SIG-M5 (cell line): Measurements from ENCODE around the gene BRICD5.
"Not testable (repeated sequence)": the region's sequence is repeated elsewhere in the genome, so short reads cannot be mapped to it uniquely, and the experiment has no call there.

Experiments used
- DNase-seq: peaks from one replicate; lab custom pipeline; 2025; lab: John Stamatoyannopoulos, UW

The BRICD5 gene

DNA sequence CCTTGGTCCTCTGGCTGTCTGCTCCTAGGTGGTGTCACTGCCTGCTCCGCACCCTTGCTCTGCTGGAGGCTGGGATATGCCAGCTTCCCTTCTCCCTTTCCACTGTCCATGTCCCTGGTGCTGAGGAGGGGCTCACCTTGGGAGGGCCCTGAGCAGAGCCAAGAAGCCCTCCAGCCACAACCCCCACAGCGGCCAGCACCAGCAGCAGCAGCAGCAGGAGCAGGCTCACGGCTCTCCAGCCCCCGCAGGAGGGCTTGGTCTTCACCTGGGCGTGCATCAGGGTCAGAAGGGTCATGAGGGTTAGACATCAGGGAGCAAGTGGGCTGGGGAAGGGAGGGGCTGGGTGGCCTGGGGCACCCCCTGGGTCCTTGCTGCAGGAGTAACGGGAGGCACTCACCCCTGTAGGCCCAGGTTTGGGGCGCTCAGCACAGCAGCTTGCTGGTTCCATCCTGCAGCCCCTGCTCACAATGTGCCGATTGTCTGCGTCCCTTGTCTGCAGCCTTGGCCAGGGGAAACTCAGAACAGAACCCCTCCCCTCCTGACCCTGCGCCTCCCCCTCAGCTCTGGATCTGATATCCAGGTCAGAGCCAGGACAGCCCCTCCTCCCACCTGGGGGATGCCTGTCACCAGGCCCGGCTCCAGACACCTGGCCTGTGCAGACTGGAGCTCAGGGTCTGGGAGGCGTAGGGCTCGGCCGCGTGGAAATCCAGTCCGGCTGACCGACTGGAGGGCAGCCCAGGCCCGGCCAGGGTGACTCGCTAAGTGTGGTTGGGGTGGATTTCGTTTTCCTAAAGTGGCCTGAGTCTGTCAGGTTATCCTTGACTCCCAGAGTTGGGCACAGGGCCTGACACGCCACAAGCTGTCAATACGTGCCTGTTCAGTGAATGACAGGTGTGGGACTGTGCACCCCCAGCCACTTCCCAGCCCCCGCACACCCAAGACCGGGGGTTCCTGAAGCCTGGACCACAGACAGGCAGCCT is at the start of gene BRICD5:
BRICD5 (minus strand) TSS at position 478 of the 980 bp plus-strand sequence; CDS start at position 448, 30 bp downstream.
- no peak for DNase-seq

DNA sequence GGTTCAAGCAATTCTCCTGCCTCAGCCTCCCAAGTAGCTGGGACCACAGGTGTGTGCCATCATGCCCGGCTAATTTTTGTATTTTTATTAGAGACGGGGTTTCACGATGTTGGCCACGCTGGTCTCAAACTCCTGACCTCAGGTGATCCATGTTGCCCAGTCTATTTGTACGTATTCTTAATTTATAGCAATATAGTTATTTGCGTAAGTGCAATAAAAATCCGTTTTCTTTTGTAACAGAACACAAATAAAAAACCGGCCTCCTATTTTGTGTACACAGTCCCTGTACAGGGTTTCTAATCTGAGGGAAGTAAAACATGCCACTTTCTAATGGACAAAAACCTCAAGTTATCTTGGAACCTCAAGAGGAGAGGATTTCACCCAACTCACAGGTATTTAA is 49.6 kb upstream of the BRICD5 start:
- DNase-seq, result no peak

DNA sequence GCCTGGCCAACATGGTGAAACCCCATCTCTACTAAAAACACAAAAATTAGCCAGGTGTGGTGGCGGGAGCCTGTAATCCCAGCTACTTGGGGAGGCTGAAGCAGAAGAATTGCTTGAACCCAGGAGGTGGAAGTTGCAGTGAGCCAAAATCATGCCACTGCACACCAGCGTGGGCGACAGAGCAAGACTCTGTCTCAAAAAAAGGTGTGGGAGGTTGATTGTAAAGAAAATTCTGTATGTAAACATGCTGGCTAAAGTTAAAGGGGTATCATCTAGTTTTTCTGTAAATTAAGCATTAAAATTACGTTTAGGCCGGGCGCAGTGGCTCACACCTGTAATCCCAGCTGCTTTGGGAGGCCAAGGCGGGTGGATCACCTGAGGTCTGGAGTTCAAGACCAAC is 47.9 kb upstream of the BRICD5 start:
- not testable (repeated sequence) for DNase-seq

DNA sequence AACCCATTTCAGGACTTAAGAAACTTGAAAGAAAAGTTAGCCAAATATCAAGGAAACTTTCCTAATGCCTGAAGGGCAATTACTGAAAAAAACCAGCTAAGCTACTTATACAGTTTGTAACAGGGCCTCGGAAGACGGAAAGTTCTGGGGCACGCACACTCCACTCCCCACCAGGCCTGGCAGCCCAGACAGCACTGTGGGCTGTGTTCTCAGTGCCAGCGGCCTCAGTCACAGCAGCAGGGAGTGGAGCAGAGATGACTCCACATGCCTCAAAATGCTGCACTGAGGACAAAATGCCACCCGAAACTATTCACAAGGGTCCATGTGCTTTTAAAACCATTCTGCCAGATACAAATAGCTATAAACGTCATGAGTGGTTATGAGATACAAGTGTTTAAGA is 47.1 kb upstream of the BRICD5 start:
- no peak for DNase-seq

DNA sequence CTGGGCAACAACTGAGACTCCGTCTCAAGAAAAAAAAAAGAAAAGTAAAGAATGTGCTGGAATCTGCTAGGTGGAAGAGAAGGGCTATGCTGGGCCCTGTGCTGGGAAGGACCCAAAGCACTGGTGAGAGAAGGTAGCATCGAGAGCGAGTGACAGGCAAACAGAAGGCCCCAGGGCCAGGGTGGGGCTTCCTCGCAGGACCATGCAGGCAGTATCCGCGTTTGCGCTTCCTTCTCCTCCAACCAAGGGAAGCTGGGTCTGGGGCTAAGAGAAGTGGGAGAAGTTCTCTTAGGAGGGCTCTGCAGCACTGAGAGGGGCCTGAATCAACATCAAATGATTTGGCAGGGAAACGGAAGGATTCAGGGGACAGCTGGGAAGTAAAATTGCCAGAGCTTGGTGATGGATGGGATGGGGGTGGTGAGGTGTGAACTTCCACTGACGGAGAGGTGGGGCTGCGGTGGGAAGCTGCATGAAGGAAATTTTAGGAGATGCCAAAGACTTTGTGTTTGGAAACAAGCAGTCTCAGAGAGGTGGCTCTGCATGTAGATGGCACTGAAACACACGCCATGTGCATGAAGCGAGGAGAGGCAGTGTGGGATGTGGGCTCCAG is 46.0 kb upstream of the BRICD5 start:
- DNase-seq, result no peak

DNA sequence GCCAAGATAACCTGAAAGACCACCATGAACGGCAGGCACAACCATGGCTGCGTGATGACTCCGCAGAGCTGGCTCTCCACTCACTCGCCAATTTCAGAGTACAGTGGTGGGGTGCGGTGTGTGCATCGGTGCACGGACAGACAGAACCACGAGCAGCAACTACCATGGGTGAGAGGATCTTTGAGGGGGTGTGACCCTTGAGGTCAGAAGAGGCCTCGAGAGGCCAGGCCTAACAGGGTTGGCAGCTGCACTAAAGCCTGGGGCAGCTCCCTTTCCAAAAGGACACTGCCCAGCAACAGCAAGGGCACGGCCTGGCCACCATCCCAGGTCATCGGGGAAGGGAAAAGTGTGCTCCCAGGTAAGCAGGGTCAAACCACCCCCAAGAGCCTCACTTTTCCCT is 42.6 kb upstream of the BRICD5 start:
- no peak for DNase-seq

DNA sequence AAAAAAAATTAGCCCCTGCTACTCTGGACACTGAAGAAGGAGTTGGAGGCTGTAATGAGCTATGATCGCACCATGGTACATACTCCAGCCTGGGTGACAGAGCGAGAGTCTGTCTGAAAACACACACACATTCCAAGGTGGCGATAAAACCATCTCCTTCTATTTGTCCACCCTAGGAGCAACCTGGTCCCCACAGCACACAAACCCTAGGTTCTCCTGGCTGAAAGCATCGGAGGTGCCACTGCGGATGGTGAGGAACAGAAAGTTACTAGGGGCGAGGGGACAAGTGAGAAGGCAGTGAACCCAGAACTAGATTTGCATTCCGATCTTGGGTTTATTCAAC is 42.1 kb upstream of the BRICD5 start:
- DNase-seq, result no peak

DNA sequence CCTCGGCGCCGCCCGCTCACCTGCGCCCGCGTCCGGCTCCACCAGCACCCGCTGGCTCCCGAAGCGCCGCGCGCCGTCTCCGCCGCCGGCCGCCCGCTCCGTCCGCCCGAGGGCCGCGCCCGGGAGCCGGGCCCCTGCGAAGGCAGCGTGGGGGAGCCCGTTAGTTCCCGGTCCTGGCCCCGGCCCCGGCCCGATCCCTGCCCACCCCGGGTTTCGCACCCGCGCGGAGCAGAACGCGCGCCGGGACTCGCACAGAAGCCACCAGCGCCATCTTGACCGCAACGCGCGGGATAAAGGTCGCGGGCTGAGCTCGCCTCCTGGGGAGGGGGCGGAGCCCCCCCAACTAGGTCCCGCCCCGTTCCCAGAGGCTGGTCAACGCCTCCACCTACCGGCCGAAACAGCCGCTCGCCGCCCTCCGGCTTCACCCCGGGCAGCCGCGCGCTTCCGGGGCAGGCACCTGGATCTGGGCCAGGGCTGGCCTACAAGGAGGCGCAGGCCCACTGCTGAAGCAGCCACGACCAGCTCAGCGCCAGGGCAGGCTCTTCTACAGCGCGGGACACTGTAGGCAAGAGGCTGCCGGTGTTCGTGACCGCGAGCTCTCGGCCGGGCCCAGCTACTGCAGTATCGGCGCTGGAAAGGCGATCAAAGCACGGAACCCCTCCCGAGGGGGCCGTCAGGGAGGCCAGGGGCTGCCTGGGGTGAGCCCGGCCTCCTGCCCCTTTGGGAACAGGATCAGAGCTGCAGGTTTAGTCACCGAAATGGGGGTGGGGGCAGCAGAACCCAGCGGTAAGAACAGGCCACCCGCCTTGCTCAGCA is 40.8 kb upstream of the BRICD5 start, which contains the start of gene ECI1:
ECI1 (minus strand) TSS at position 292 of the 816 bp plus-strand sequence; CDS start at position 271, 21 bp downstream.
- no peak for DNase-seq

DNA sequence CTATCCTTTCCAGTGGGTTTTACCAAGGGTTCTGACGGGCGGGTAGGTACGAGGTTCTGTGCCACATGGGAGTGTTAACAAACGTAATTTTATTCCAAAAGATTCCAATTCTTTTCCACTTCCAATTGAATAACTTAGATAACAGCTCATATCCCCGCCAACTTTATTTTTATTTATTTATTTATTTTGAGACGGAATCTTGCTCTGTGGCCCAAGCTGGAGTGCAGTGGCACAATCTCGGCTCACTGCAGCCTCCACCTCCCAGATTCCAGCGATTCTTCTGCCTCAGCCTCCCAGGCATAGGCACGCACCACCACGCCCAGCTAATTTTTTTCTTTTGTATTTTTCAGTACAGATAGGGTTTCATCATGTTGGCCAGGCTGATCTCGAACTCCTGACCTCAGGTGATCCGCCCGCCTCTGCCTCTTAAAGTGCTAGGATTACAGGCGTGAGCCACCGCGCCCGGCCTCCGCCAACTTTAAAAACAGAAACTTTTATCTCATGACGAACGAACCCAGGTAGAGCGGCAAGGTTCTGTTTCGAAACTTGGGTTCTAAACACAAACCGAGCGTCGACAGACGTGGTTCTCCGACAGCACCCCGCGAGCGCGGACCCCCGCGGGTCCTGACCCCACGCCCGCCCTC is 40.1 kb upstream of the BRICD5 start:
- no peak for DNase-seq

DNA sequence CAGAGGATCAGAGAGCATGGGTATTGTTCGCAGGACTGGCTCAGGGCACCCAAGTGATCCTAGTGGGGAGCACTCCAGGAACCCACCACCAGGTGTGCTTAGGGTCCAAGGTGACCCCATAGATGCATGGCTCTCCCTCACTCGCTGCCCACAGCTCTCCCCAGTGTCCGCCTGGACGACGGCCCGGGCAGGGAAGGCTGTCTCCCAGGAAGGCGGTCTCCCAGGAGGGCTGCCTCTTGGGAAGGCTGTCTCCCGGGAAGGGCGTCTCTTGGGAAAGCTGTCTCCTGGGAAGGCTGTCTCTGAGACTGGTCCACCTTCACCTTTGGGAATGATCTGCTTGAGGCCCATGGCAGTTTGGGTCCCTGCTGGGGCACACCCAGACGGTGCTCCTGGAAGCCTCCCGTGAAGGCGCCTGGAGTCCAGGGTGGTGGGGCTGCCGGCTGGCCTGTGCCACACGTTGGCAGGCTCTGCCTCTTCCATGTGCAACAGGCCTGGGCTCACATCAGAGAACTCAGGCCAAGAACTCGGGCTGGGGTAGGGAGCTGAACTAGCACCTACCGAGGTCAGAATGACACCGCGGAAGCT is 35.7 kb upstream of the BRICD5 start:
- DNase-seq, result no peak

DNA sequence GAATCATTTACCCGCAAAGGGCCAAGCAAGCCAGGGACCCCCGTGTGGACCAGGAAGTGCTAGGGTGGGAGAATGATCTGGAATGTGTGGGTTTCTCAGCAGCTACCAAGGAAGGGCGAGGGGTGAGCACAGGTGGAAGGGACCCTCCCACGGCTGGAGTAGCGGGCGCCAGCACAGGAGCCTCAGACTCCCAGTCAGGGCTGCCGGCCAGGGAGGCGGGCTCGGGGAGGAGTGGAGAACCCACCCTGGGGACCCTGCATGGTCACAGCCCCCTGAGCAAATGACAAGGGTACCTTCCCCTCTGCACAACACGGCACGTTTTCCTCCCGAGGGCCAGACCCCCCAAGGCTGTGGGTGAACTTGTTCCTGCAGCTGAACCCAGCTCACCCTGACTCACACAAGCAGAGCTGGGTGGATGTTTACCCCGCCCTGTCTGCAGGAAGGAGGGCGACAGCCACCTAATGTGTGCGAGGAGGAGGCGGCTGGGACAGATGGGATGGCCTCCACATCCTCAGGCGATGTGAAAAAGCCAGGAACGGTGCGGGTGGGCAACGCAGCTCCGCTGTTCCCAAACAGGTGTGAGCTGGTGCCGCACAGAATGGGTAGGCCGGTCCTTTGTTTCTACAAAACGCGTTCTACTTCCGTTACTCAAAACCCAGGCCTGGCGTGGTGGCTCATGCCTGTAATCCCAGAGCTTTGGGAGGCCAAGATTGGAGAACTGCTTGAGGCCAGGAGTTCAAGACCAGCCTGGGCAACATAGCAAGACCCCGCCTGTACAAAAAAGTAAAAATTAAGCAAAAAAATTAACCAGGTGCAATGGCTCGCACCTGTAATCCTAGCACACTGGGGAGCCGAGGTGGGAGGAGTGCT is 34.5 kb upstream of the BRICD5 start:
- DNase-seq, result no peak

DNA sequence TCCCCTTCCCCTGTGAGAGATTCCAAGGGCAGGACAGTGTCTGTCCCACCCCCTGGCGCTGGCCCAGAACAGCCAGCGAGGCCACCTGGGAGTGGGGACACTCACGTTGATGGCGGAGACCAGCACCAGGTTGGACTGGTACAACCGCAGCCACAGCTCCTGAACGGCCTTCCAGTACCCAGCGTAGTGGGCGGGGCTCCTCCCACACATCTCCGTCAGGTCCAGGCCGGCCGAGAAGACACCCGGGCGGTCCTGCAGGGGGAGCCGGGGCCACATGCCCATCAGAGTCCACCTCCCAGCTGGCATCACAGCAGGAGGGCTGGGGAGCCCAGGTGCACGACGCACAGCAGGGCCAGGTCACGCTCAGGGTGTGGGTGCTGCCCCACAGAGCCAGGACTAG is 33.6 kb upstream of the BRICD5 start:
- no peak for DNase-seq

DNA sequence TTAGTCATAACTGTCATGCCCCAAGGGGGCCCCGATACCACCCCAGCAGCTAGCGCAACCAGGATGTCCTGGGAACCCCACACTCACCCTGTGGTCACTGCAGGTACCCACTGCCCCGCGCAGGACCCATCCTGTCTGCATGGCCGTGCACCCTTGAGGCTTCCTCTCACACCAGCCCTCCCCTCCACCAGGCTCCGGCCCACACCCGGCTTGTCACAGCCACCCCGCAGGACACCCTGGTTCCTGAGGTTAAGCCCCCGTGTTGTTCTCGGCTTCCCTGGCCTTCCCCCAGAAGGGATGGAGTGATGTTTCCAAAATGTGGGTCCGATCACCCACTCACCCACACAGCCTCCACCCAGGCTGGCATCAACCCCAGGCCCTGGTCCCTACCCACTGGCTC is 33.1 kb upstream of the BRICD5 start:
- no peak for DNase-seq

DNA sequence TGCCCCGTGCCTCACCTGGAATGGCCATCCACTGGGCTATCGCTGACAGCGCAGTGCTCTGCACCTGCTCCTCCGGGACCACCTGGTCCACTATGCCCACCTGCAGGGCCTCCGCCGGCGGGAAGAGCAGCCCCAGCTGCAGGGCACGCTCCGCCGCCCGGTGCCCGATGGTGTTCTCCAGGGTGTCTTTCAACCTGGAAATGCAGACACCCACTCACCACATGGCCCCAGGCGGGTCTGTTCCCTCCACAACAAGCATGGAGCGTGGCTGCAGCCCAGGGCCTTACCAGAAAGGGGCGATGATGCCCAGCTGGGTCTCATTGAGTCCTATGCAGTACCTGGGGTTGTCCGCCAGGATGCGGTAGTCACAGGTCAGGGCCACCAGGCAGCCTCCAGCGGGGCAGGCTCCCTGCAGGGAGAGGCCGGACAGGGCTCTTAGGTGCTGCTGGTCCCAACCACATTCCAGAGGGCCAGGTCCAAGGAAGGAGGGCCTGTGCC is 32.4 kb upstream of the BRICD5 start:
- DNase-seq, result no peak

DNA sequence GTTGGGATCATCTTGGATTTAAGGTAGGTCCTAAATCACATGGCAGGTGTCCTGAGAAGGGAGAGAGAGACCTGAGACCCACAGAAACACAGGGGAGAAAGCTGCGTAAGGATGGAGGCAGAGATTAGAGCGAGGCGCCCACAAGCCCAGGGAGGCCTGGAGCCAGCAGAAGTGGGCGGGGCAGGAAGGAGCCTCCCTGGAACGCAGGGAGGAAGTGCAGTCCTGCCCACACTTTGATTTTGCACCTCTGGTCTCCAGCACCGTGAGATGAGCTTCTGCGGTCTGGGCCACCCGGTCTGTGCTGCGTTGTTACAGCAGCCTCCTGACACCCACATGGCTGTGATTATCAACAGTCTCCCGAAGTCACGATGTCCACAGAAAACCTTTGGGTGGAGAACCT is 31.9 kb upstream of the BRICD5 start:
- DNase-seq, result no peak

DNA sequence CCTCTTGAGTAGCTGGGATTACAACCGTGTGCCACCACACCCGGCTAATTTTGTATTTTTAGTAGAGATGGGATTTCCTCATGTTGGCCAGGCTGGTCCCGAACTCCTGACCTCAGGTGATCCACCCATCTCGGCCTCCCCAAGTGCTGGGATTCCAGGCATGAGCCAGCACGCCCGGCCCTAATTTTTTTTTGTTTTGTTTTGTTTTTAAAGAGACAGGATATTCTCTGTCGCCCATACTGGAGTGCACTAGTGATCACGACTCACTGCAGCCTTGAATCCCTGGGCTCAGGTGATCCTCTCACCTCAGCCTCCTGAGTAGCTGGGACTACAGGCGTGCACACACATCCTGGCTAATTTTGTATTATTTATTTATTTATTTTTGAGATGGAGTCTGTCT is 29.7 kb upstream of the BRICD5 start:
- not testable (repeated sequence) for DNase-seq

DNA sequence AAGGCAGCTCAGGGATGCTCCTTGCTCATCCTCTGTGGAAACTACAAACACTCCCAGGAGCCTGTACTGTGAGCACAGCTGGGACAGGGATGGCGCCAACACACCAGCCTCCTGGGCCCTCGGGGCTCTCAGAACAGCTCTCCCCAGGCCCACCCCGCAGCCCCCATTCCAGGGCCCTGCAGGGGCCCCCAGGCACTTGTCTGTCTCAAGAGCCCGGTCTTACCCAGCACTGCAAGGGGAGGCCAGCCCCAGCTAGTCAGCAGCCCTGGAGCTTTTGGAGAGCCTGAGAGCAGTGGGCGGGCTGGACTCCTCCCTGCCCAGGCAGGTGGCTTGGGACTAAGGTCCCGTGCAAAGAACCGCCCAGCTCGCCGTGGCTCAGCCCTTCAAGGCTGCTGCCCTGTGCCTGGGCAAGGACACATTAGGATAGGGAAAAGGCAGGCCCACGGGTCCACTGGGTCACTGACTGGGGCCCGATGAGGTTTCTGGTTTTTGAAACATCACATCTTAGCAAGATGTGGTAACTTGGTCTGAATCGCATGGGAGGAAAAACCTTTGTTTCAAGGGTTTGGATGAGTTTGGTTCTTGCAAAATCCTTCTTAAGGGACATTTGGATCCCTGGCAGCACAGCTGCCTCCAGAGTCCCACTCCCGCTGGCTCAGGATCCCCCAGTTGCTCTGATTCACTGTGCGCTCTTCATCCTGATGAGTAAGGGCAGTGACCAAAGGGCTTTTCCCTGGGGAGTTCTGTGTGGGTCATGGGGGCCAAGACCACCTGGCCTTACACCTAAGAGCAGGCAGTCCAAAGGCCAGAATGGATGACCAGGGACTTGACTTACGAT is 28.4 kb upstream of the BRICD5 start:
- DNase-seq, result no peak

DNA sequence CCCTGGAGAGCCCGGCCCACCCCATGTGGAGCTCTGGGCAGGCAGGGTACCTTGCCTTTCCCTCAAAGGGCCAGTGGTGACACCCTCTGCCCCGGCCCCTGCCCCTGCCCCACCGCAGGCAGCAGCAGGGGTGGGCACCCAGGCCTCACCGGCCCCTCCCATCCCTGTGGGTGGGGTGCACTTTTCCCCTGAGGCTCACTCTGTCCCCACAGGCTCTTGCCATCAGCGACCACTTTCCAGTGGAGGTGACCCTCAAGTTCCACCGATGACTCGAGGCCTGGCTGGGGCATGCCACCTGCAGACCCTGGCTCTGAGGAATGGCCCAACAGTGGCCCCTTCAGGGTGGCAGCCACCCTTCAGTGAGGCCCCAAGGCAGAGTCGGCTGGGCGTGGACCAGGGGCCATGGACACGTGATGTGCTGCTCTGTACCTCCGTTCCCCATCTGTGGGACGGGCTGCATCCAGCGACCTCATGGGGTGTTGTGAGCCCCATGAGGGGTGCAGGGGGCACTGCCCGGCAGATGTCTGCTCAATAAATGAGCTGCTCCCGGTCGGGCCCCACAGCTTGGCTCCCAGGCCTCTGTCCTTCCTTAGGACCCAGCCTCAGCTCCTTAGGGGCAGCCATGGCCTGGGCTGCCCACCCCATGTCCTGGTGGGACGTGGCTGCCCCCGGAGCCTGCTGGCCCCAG is 27.6 kb upstream of the BRICD5 start:
- no peak for DNase-seq
